Activated naive CD8-positive, alpha-beta T cell treated with anti-CD3 and anti-CD28 coated beads, Interleukin-2, amount 10 ng/mL, durations not matched to agents 7 days and 5 days (primary cell): Measurements from ENCODE around the gene SBDS. TPM values are rescaled to one million over a fixed set of nuclear protein-coding genes. Genes with fewer than 3 reads are reported as not detected.
"Not testable (repeated sequence)": the region's sequence is repeated elsewhere in the genome, so short reads cannot be mapped to it uniquely, and the experiment has no call there.

ENCODE experiments used
- ATAC-seq: fragments of 150-1000 bp; cut with Tn5 transposase; one replicate; pipeline ENCODE4 v1.10.0; 2021; ENCODE audit warnings: low read depth, moderate library complexity
- POLR2A ChIA-PET: fragments of 350-600 bp; sonication (Branson Sonifier 250); formaldehyde crosslinking; loops from one replicate; lab custom pipeline; 2021; ENCODE audit warnings: antibody characterized with exemption; lab: Charles Lee
- DNase-seq: peaks from one replicate; pipeline ENCODE4 v3.0.0; 2021
- H3K27ac Mint-ChIP-seq: one replicate; pipeline ENCODE4 v1.8.0; 2022; ENCODE audit warnings: mild to moderate bottlenecking, mixed read lengths
- H3K27me3 Mint-ChIP-seq: one replicate; pipeline ENCODE4 v1.8.0; 2022; ENCODE audit warnings: mild to moderate bottlenecking, moderate library complexity, mixed read lengths
- H3K36me3 Mint-ChIP-seq: one replicate; pipeline ENCODE4 v1.8.0; 2021; ENCODE audit warnings: mild to moderate bottlenecking, mixed read lengths
- H3K4me1 Mint-ChIP-seq: one replicate; pipeline ENCODE4 v1.8.0; 2021; ENCODE audit warnings: mixed read lengths
- H3K4me3 Mint-ChIP-seq: one replicate; pipeline ENCODE4 v1.8.0; 2022; ENCODE audit warnings: mild to moderate bottlenecking, moderate library complexity, mixed read lengths
- H3K9me3 Mint-ChIP-seq: one replicate; pipeline ENCODE4 v1.8.0; 2021; ENCODE audit warnings: mixed read lengths
- total RNA-seq, 2 experiments: library from RNA; stranded (reverse); gene quantifications; one replicate each; pipeline ENCODE4 v1.2.3, GENCODE V29; 2021

Gene SBDS
- total RNA-seq, 2 experiments from 2014 or later: 47.5 to 47.7 TPM

DNA sequence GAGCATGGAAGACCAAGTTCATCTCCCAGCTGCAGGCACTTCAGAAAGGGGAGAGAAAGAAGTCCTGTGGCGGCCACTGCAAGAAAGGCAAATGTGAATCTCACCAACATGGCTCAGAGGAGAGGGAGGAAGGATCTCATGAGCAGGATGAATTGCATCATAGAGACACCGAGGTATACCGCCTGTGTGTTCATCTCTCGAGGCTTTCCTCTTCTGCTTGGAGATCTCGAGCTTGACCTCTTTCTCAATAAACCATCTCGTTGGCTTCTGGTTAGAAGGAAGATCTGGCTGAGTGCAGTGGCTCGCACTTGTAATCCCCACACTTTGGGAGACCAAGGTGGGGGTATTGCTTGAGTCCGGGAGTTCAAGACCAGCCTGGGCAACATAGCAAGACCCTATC is 22.6 kb upstream of the SBDS start:
- H3K27me3 Mint-ChIP-seq, ATAC-seq, H3K27ac Mint-ChIP-seq, H3K9me3 Mint-ChIP-seq, H3K4me3 Mint-ChIP-seq, POLR2A ChIA-PET, H3K4me1 Mint-ChIP-seq, DNase-seq: not testable (repeated sequence)
- H3K36me3 Mint-ChIP-seq: peaks cover 33% of the 10 kb centered on the region

DNA sequence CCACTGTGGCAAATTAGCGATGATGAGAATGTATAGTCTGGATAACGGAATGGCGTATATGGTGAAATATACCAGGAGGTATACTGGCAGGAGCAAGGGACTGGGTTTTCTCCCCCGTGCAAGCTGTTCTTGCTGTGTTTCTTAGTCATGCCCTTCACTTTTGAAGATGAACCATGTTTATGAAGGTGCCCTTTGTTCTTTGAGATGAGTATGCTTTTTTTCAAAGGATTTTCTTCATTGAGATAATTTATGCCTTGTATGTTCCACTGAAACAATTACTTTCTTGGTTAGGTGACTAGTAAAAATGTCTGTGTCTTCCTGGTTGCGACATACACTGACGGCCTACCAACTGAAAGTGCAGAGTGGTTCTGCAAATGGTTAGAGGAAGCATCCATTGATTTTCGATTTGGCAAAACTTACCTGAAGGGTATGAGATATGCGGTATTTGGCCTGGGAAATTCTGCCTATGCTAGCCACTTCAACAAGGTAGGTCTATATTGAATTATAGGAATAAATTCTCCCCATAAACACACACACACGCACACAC is 18.8 kb upstream of the SBDS start:
- ATAC-seq, H3K4me1 Mint-ChIP-seq, H3K4me3 Mint-ChIP-seq, POLR2A ChIA-PET, H3K9me3 Mint-ChIP-seq, DNase-seq, H3K27me3 Mint-ChIP-seq, H3K27ac Mint-ChIP-seq: not testable (repeated sequence)
- H3K36me3 Mint-ChIP-seq: peaks cover 17% of the 10 kb centered on the region

DNA sequence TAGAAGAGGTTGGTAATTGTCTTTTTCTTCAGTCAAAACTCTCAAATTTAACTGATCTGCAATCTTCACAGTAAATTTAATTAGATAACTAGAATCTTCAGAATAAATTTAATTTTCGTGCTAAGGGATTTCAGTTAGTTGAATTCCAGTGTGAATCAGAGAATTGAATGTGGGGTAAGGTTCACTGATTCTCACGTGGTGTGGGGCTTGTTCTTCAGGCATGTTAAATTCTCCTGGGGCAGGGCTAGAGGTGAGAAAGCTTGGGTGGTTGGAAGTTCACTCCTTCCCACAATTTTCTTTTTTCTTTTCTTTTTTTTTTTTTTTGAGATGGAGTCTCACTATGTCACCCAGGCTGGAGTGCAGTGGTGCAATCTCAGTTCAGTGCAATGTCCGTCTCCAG is 14.3 kb upstream of the SBDS start:
- POLR2A ChIA-PET, ATAC-seq, H3K4me3 Mint-ChIP-seq: not testable (repeated sequence)

GRCh38 chr7:67008260-67008659 is 12.9 kb upstream of the SBDS start:
- Mint-ChIP-seq H3K4me3 (no peak overlapping the region), H3K36me3 (peaks cover 29% of the 10 kb centered on the region), H3K27me3 (no peaks in the 10 kb centered on the region), H3K4me1 (no peaks in the 10 kb centered on the region), H3K27ac (no peak overlapping the region), H3K9me3 (no peaks in the 10 kb centered on the region)
- POLR2A ChIA-PET: no interaction called here
- DNase-seq: no peak
- no peak for ATAC-seq

More for the DNA sequence above, 14.3 kb upstream of the SBDS start:
- H3K27me3 Mint-ChIP-seq, H3K27ac Mint-ChIP-seq, H3K4me1 Mint-ChIP-seq, H3K9me3 Mint-ChIP-seq, DNase-seq: not testable (repeated sequence)
- H3K36me3 Mint-ChIP-seq: peaks cover 23% of the 10 kb centered on the region

GRCh38 chr7:67006965-67007364 is 11.6 kb upstream of the SBDS start:
- DNase-seq (no peak), ATAC-seq (no peak)
- no peak overlapping the region for H3K27ac Mint-ChIP-seq
- no peaks in the 10 kb centered on the region for H3K27me3 Mint-ChIP-seq
- H3K4me3 Mint-ChIP-seq: no peak overlapping the region
- H3K36me3 Mint-ChIP-seq: peaks cover 29% of the 10 kb centered on the region
- H3K4me1 Mint-ChIP-seq: peaks cover 2% of the 10 kb centered on the region
- POLR2A ChIA-PET: interaction anchor here (0.6 kb wide), 2 partner anchors 12 to 86 kb away, joined by 3 to 4 read pairs; partner anchors contain the start of genes SBDS and TMEM248
- no peaks in the 10 kb centered on the region for H3K9me3 Mint-ChIP-seq

- H3K9me3 Mint-ChIP-seq, H3K4me3 Mint-ChIP-seq, ATAC-seq, H3K27ac Mint-ChIP-seq, H3K4me1 Mint-ChIP-seq, POLR2A ChIA-PET, DNase-seq, H3K27me3 Mint-ChIP-seq: not testable (repeated sequence)
- H3K36me3 Mint-ChIP-seq: peaks cover 29% of the 10 kb centered on the region
Measured at GRCh38 chr7:67004145-67004544, 8.8 kb upstream of the SBDS start.

GRCh38 chr7:67000601-67001258 is 5.3 kb upstream of the SBDS start:
- H3K27ac Mint-ChIP-seq, H3K27me3 Mint-ChIP-seq, DNase-seq, POLR2A ChIA-PET, H3K4me1 Mint-ChIP-seq, H3K9me3 Mint-ChIP-seq, ATAC-seq, H3K4me3 Mint-ChIP-seq: not testable (repeated sequence)
- H3K36me3 Mint-ChIP-seq: peaks cover 15% of the 10 kb centered on the region

DNA sequence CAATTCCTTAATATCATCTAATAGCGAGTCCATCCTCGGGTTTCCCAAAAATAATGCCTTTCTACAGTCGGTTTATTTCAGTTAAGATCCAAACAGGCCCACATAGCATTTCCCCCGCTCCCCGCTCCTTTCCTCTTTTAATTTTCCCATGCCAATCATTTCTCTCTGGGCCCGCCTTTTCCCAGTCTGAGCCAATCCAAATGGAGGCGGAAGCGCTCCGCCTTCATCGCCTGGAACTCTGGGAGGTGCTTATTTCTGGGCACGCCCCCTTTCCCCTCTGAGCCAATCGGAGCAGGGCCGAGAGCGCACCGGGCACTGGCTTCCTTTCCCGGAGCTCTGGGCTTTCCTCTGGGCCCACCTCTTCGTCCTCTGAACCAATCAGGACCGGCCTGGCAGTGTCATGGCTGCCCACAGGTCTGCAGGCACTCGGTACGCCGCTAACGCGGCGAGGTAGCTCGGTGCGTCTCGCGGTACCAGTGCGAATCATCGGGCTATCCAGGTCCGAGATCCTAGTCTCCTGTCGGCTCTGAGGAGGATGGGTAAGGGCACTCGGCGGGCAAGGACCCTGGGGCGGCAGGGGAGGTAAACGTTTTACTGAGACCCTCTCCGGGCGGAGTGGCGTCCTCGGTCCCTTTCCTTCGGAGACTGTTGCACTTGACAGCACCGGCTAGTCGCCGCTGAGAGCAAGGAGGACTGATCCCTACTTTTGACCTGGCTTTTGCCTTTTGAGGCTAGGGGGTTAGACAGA is 1.2 kb upstream of the SBDS start, which contains the start of gene TYW1:
TYW1 (plus strand) TSS at position 390 of the 748 bp plus-strand sequence; CDS start at position 536, 146 bp downstream.
- not testable (repeated sequence) for H3K27me3 Mint-ChIP-seq, H3K9me3 Mint-ChIP-seq
- ATAC-seq: peak; percentile 94
- Mint-ChIP-seq H3K36me3 (peaks cover 12% of the 10 kb centered on the region), H3K4me1 (peaks cover 22% of the 10 kb centered on the region), H3K4me3 (peak within 1 kb of the TSS; percentile 98), H3K27ac (peak within 1 kb of the TSS; percentile 98)
- POLR2A ChIA-PET: interaction anchor here (0.9 to 2.9 kb wide), 5 partner anchors 76 to 1015 kb away, joined by 4 to 21 read pairs (median 6); partner anchors contain the start of genes GUSB, KCTD7 and TMEM248
- DNase-seq: peak; percentile 94

GRCh38 chr7:66994691-66995049 is 716 bp downstream of the SBDS start:
- H3K36me3 Mint-ChIP-seq: peaks cover 13% of the 10 kb centered on the region
- H3K27me3 Mint-ChIP-seq, H3K9me3 Mint-ChIP-seq: not testable (repeated sequence)
- peak overlapping the region; percentile 97 for H3K27ac Mint-ChIP-seq
- peak overlapping the region; percentile 98 for H3K4me3 Mint-ChIP-seq
- H3K4me1 Mint-ChIP-seq: peaks cover 22% of the 10 kb centered on the region
- POLR2A ChIA-PET: interaction anchor here (0.6 to 2.8 kb wide), 8 partner anchors 9 to 366 kb away, joined by 3 to 12 read pairs (median 4); partner anchors contain the start of genes KCTD7, RABGEF1 and TMEM248
- ATAC-seq (peak; percentile 37), DNase-seq (peak; percentile 41)

DNA sequence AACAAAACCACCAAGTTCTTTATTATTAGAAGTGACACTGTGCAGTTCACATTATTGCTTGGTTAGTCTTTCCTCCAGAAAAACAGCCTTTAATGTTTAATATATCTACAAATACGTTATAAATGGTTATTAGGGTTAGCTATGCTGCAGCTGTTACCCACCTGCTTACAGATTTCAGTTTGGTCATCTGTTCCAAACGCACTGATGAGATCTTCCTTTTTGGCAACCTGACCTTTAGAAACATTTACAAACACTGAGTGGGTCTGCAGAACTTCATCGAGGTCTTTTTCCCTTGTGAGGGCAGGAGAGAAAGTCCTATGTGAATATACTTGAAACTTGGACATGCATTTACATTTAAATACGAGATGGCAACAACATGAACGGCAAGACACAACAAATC is 1.3 kb downstream of the SBDS start:
- Mint-ChIP-seq H3K4me1 (peaks cover 22% of the 10 kb centered on the region), H3K27ac (peak overlapping the region; percentile 97), H3K4me3 (peak overlapping the region; percentile 98), H3K36me3 (peaks cover 13% of the 10 kb centered on the region)
- not testable (repeated sequence) for DNase-seq, H3K9me3 Mint-ChIP-seq, H3K27me3 Mint-ChIP-seq, ATAC-seq
- POLR2A ChIA-PET: interaction anchor here (0.6 to 1.9 kb wide), 4 partner anchors 8 to 257 kb away, joined by 3 to 9 read pairs (median 4); partner anchors contain the start of gene RABGEF1

- H3K27me3 Mint-ChIP-seq, POLR2A ChIA-PET, H3K27ac Mint-ChIP-seq, DNase-seq, H3K4me3 Mint-ChIP-seq, H3K9me3 Mint-ChIP-seq, ATAC-seq: not testable (repeated sequence)
- peaks cover 18% of the 10 kb centered on the region for H3K4me1 Mint-ChIP-seq
- H3K36me3 Mint-ChIP-seq: peaks cover 17% of the 10 kb centered on the region
Measured at GRCh38 chr7:66989552-66989951, 5.8 kb downstream of the SBDS start.

GRCh38 chr7:66980336-66980735 is 15.1 kb downstream of the SBDS start:
- ATAC-seq, POLR2A ChIA-PET, H3K4me3 Mint-ChIP-seq, DNase-seq, H3K4me1 Mint-ChIP-seq, H3K36me3 Mint-ChIP-seq, H3K27me3 Mint-ChIP-seq, H3K27ac Mint-ChIP-seq: not testable (repeated sequence)
- peaks cover 12% of the 10 kb centered on the region for H3K9me3 Mint-ChIP-seq

DNA sequence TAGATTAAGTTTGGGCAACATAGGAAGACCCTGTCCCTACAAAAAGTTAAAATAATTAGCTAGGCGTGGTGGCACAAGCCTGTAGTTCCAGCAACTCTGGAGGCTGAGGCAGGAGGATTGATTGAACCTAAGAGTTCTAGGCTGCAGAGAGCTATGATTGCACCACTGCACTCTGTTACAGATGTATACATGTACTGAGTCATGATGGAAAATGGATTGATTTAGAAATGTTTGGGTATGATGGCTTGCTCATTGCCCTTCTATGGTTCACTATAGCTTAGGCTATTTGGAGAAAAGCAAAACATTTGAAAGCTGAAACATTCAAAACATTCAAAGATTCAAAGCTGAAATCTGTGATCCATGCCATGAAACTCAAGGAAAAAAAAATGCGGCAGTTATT is 16.4 kb downstream of the SBDS start:
- H3K36me3 Mint-ChIP-seq, POLR2A ChIA-PET, H3K27ac Mint-ChIP-seq, ATAC-seq, H3K4me3 Mint-ChIP-seq, H3K4me1 Mint-ChIP-seq, DNase-seq, H3K27me3 Mint-ChIP-seq: not testable (repeated sequence)
- peaks cover 12% of the 10 kb centered on the region for H3K9me3 Mint-ChIP-seq
